Fibroblast of mammary gland (primary cell): ENCODE data around the gene IFT57.
A peak's percentile ranks its signal among the peaks of the same experiment; 100 is the strongest.

ENCODE experiments used
- DNase-seq: peaks from one replicate; pipeline ENCODE4 v3.0.0-alpha.2; 2010; ENCODE audit warnings: low read depth
- H3K4me3 ChIP-seq: 2 replicates; pipeline ENCODE4 v1.5.1; 2011; ENCODE audit warnings: low read depth, mild to moderate bottlenecking, low read length, moderate library complexity; ENCODE audit not compliant: control insufficient read depth
- TF ChIP-seq, protein P1 (sequence below): conservative IDR thresholded peaks from 2 replicates; pipeline ENCODE4 v1.5.1; 2011; ENCODE audit warnings: low read depth, low read length, inconsistent platforms; ENCODE audit not compliant: control insufficient read depth, insufficient read depth

The IFT57 gene

DNA sequence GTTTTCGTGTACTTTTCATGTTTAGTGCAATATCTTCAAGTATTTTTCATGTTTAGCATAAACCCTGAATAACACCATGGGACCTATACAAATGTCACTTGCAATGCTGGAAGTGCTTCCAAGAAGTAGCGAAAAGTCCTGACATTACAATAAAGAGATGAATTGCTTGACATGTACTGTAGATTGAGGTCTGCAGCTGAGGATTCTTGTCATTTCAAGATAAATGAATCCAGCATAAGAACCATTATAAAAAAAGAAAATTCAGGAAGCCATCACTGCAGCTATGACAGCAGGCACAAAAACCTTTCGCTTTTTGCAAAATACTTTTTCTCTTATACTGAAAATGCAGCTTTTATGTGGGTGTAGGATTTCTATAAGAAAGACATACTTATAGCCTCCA lies 37.4 kb downstream of the IFT57 start:
- TF ChIP-seq, protein P1, sequence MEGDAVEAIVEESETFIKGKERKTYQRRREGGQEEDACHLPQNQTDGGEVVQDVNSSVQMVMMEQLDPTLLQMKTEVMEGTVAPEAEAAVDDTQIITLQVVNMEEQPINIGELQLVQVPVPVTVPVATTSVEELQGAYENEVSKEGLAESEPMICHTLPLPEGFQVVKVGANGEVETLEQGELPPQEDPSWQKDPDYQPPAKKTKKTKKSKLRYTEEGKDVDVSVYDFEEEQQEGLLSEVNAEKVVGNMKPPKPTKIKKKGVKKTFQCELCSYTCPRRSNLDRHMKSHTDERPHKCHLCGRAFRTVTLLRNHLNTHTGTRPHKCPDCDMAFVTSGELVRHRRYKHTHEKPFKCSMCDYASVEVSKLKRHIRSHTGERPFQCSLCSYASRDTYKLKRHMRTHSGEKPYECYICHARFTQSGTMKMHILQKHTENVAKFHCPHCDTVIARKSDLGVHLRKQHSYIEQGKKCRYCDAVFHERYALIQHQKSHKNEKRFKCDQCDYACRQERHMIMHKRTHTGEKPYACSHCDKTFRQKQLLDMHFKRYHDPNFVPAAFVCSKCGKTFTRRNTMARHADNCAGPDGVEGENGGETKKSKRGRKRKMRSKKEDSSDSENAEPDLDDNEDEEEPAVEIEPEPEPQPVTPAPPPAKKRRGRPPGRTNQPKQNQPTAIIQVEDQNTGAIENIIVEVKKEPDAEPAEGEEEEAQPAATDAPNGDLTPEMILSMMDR: no peak
- H3K4me3 ChIP-seq: no peak overlapping the region
- no peak for DNase-seq

DNA sequence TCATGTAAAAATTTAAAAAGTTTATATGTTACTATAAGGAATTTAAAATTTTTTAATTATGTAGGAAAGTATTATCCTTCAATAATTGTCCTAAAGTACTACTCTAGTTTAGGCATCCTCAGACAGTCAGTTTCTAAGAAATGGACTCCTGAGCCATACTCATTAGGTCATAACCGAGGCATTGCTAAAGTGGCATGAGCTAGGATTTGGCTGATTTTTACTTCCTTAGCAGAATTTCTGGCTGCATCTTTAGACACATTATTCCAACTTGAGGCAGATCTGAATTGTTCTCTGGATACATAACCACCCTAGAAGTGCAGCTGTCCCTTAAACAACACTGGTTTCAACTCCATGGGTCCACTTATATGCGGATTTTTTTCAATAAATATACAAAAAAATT lies 38.3 kb downstream of the IFT57 start:
- DNase-seq: no peak
- TF ChIP-seq, protein P1: no peak
- H3K4me3 ChIP-seq: no peak overlapping the region

DNA sequence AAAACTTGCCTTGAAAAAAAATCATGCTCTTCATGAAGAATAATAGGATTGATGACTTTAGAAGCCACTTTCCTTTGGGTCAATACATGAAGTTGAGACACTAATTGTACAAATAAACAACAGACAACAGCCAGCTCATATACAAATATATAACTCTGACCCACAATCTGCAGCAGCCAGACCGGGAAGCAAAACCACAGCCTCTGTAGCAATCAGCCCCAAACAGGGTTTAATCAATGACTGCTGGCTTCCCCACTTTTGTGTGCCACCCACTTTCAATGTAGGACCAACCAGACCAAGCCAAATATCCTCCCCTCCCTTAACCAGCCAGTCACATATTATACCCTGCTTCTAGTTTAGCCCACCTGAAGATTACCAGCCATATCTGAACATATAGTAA lies 39.0 kb downstream of the IFT57 start:
- TF ChIP-seq, protein P1: no peak
- no peak overlapping the region for H3K4me3 ChIP-seq
- DNase-seq: peak; percentile 60

DNA sequence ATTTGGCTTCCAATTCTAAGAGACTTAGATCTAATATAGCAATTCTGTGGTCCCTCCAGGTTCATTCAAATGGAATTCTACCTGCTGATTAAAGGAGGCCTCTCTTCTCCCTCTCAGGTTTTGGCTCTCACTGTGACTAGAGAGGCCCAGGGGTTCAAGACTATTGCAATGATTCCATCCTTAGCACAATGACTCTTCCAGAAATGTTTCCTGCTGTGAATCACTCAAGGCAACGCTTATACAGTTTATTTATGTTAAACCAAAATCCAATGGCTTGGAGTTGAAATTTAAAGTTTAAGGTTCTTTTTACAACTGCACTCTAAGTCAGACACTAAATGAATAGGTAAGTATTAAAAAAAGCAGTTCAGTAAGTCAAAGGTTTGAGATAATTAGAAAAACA lies 39.9 kb downstream of the IFT57 start:
- no peak overlapping the region for H3K4me3 ChIP-seq
- peak; percentile 33 for DNase-seq
- TF ChIP-seq, protein P1: no peak

DNA sequence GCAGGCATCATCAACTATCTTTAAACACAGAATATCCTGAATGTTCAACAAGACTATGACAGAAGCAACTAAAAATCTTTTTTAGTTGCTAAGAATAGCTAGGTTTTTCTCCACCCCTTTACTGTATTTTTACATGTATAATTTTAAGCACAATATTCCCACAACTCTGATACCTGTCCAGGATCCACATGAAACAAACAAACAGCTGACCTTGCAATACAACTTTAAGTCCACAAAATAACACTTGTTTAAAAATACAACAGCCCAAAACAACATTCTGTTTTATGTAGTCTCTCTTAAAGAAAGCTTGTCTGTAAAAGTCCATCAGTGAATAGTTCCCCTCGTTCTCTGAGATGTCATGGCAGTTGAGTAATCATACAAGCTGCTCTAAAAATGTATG lies 41.1 kb downstream of the IFT57 start:
- DNase-seq: no peak
- TF ChIP-seq, protein P1: no peak
- H3K4me3 ChIP-seq: no peak overlapping the region

DNA sequence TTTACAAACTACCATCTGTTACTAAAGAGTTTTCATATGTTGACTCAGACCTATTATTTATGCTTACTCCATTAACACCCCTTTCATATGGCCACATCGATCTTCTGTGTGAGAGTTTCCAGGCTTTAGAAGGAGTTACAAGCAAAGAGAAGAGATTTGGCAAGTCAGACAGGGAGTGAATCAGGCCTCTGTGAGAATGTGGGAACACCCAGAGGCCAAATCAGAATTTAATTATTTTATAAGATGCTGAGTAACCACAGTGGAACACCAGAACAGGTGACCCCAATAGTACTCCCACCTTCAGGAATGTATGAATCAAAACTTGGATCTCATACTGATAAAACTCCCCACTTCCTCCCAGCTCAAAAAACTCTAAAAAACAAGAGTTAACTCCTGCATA lies 42.0 kb downstream of the IFT57 start:
- TF ChIP-seq, protein P1: no peak
- H3K4me3 ChIP-seq: no peak overlapping the region
- peak; percentile 87 for DNase-seq

DNA sequence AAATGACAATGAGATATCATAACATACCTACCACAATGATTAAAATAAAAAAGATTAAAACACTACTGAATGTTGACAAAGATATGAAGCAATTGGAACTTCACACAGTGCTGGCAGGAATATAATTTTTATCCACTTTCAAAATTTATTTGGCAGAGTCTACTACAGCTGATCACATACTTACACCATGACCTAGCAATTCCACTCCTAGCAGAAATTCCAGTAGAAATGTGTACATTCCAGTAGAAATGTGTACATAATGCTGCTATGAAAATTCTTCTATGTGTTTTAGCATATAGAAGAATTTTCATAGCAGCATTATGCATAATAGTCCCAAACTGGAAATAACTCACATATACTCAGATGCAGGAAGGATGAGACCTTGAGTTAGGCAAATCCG lies 43.5 kb downstream of the IFT57 start:
- TF ChIP-seq, protein P1: no peak
- DNase-seq: peak; percentile 48
- H3K4me3 ChIP-seq: no peak overlapping the region
